HepG2 (cell line): ENCODE results near the gene RPS14. TPM values are rescaled to one million over a fixed set of nuclear protein-coding genes. Genes with fewer than 3 reads are reported as not detected.

Experiments
- ARNT2 ChIP-seq: sonication (generic); formaldehyde crosslinking; IDR thresholded peaks from 2 replicates; pipeline ENCODE4 v1.8.0; 2022; ENCODE audit warnings: mild to moderate bottlenecking, low read depth, missing genetic modification reagents, moderate library complexity
- ELF4 ChIP-seq: sonication (generic); formaldehyde crosslinking; IDR thresholded peaks from 2 replicates; pipeline ENCODE4 v1.5.0; 2020; ENCODE audit warnings: missing genetic modification reagents, mild to moderate bottlenecking, moderate library complexity, borderline replicate concordance
- FOXK1 ChIP-seq: sonication (generic); formaldehyde crosslinking; IDR thresholded peaks from 2 replicates; pipeline ENCODE4 v1.4.0; 2020; ENCODE audit warnings: low read depth, missing genetic modification reagents, borderline replicate concordance
- GATA4 ChIP-seq: sonication (generic); IDR thresholded peaks from 2 replicates; pipeline ENCODE4 v1.6.1; 2016; ENCODE audit warnings: antibody characterized with exemption, low read depth, borderline replicate concordance
- HNRNPLL ChIP-seq: fragments of 200-400 bp; formaldehyde crosslinking; IDR thresholded peaks from 2 replicates; pipeline ENCODE4 v1.6.1; 2017; ENCODE audit warnings: mild to moderate bottlenecking, low read depth, low read length; ENCODE audit not compliant: poor library complexity, severe bottlenecking
- JUND ChIP-seq: sonication (generic); formaldehyde crosslinking; IDR thresholded peaks from 2 replicates; pipeline ENCODE4 v1.8.0; 2022; ENCODE audit warnings: mild to moderate bottlenecking, missing genetic modification reagents
- KLF16 ChIP-seq, 2 experiments: sonication (generic) in 1 of 2; formaldehyde crosslinking in 1 of 2; IDR thresholded peaks; 2 replicates each; pipeline versions ENCODE4 v1.6.1 to v1.8.0; 2016 to 2023; ENCODE audit warnings: missing genetic modification reagents in 2 of 2, missing compliant biosample characterization in 1 of 2
- MIER2 ChIP-seq: IDR thresholded peaks from 2 replicates; pipeline ENCODE4 v1.6.1; 2016; ENCODE audit warnings: missing biosample characterization, missing genetic modification reagents
- PAF1 ChIP-seq: IDR thresholded peaks from 2 replicates; pipeline ENCODE4 v1.6.1; 2016; ENCODE audit warnings: missing genetic modification reagents, missing compliant biosample characterization
- PRMT3 ChIP-seq: sonication (generic); formaldehyde crosslinking; IDR thresholded peaks from 2 replicates; pipeline ENCODE4 v1.8.1; 2022; ENCODE audit warnings: low read depth, mild to moderate bottlenecking, moderate library complexity, missing genetic modification reagents, borderline replicate concordance
- RAD21 ChIP-seq: fragments of 450-650 bp; formaldehyde crosslinking; IDR thresholded peaks from 2 replicates; pipeline ENCODE4 v1.5.0; 2020; ENCODE audit warnings: mild to moderate bottlenecking
- SIN3A ChIP-seq: IDR thresholded peaks from 2 replicates; pipeline ENCODE4 v1.6.1; 2011; ENCODE audit warnings: low read depth, mild to moderate bottlenecking, control low read depth, low read length, borderline replicate concordance
- SIX4 ChIP-seq: sonication (generic); formaldehyde crosslinking; IDR thresholded peaks from 2 replicates; pipeline ENCODE4 v1.4.0; 2020; ENCODE audit warnings: missing genetic modification reagents
- SMC3 ChIP-seq: IDR thresholded peaks from 2 replicates; pipeline ENCODE4 v1.6.1; 2011; ENCODE audit warnings: low read length, improper control_type of control experiment
- STAG1 ChIP-seq: sonication (generic); formaldehyde crosslinking; IDR thresholded peaks from 2 replicates; pipeline ENCODE4 v1.4.0; 2020; ENCODE audit warnings: missing genetic modification reagents
- STAT5B ChIP-seq: sonication (generic); formaldehyde crosslinking; IDR thresholded peaks from 2 replicates; pipeline ENCODE4 v1.4.0; 2020; ENCODE audit warnings: missing genetic modification reagents
- THYN1 ChIP-seq: sonication (generic); formaldehyde crosslinking; IDR thresholded peaks from 2 replicates; pipeline ENCODE4 v1.8.1; 2023; ENCODE audit warnings: low read depth, mild to moderate bottlenecking, moderate library complexity, missing genetic modification reagents, borderline replicate concordance
- TOE1 ChIP-seq: sonication (generic); formaldehyde crosslinking; IDR thresholded peaks from 2 replicates; pipeline ENCODE4 v1.4.0; 2020; ENCODE audit warnings: mild to moderate bottlenecking, missing genetic modification reagents
- ZBTB39 ChIP-seq: sonication (generic); formaldehyde crosslinking; IDR thresholded peaks from 2 replicates; pipeline ENCODE4 v1.5.0; 2020; ENCODE audit warnings: missing genetic modification reagents
- ZBTB44 ChIP-seq: sonication (generic); formaldehyde crosslinking; IDR thresholded peaks from 2 replicates; pipeline ENCODE4 v1.4.0; 2020; ENCODE audit warnings: missing genetic modification reagents
- ZFP91 ChIP-seq: sonication (generic); formaldehyde crosslinking; IDR thresholded peaks from 2 replicates; pipeline ENCODE4 v1.9.0; 2022; ENCODE audit warnings: missing genetic modification reagents, mild to moderate bottlenecking, borderline replicate concordance
- ZNF24 ChIP-seq: fragments of 450-650 bp; IDR thresholded peaks from 2 replicates; pipeline ENCODE4 v1.6.1; 2017; ENCODE audit warnings: antibody characterized with exemption, mild to moderate bottlenecking
- ZNF317 ChIP-seq: sonication (generic); formaldehyde crosslinking; IDR thresholded peaks from 2 replicates; pipeline ENCODE4 v1.5.0; 2020; ENCODE audit warnings: mild to moderate bottlenecking, missing genetic modification reagents
- ZNF562 ChIP-seq: sonication (generic); formaldehyde crosslinking; IDR thresholded peaks from 2 replicates; pipeline ENCODE4 v1.8.0; 2022; ENCODE audit warnings: missing genetic modification reagents, borderline replicate concordance
- ZNF776 ChIP-seq: sonication (generic); formaldehyde crosslinking; IDR thresholded peaks from 2 replicates; pipeline ENCODE4 v1.4.0; 2020; ENCODE audit warnings: mild to moderate bottlenecking, missing genetic modification reagents
- polyA plus RNA-seq, 8 experiments: library from polyadenylated mRNA; depleted of rRNA in 3 of 8; stranded (reverse) in 7 of 8; unstranded in 1 of 8; fragments of >200 nt; fragmentation: Illumina TruSeq in 4 of 8; extraction: Trizol in 4 of 8; gene quantifications; 2 replicates each; pipeline versions ENCODE4 v1.2.1 to v1.2.3, GENCODE V29; 2011 to 2016; ENCODE audit warnings: low read depth in 4 of 8, missing spikeins in 1 of 8, mixed read lengths in 1 of 8; ENCODE audit not compliant: insufficient read depth in 1 of 8
- total RNA-seq, 5 experiments: library from RNA; depleted of rRNA; stranded (reverse); fragments of >200 nt; fragmentation: Illumina TruSeq; extraction: Trizol; gene quantifications; 2 replicates each; pipeline ENCODE4 v1.2.3, GENCODE V29; 2016; ENCODE audit warnings: low read depth in 1 of 5

The RPS14 gene
- total and polyA plus RNA-seq, 2 of the 13 experiments (the other 11 are each of a cell fraction or from before 2014, with no cell fraction given), result 2,116 to 3,295 TPM

GRCh38 chr5:150449517-150450339 is at the start of gene RPS14 (continued):
- TF ChIP-seq ZNF776, result peak; percentile 73; the same call in 1 of the 2 replicates
- peak in 1 of 2 experiments; percentile 95; a peak in 2 of 4 replicates for TF ChIP-seq KLF16 (CRISPR knock-in tag; IDR thresholded peaks at IDR 0.05)
- peak; percentile 53 for TF ChIP-seq STAG1 (CRISPR knock-in tag)
- 0 out of 2 replicates have a peak, but pooled peaks have one; percentile 23 for TF ChIP-seq GATA4
- no peak for TF ChIP-seq PAF1 (CRISPR knock-in tag)
- peak; percentile 68; the same call in 1 of the 2 replicates for TF ChIP-seq ZBTB44 (CRISPR knock-in tag)
- TF ChIP-seq PRMT3 (CRISPR knock-in tag), result 0 out of 2 replicates have a peak, but pooled peaks have one; percentile 22
- peak; percentile 42; the same call in 1 of the 2 replicates for TF ChIP-seq RAD21 (CRISPR knock-in tag)
- no peak for TF ChIP-seq ZNF24
- peak; percentile 23; the same call in 1 of the 2 replicates for TF ChIP-seq MIER2 (CRISPR knock-in tag)
- TF ChIP-seq HNRNPLL, result peak; percentile 52
- TF ChIP-seq ZBTB39 (CRISPR knock-in tag), result no peak
- no peak for TF ChIP-seq SIN3A
- TF ChIP-seq ELF4 (CRISPR knock-in tag), result peak; percentile 99
- no peak for TF ChIP-seq SIX4 (CRISPR knock-in tag)
- peak; percentile 99 for TF ChIP-seq FOXK1 (CRISPR knock-in tag)
- 0 out of 2 replicates have a peak, but pooled peaks have one; percentile 72 for TF ChIP-seq STAT5B (CRISPR knock-in tag)
- peak; percentile 69; the same call in 1 of the 2 replicates for TF ChIP-seq ZNF317 (CRISPR knock-in tag)
- peak; percentile 94 for TF ChIP-seq ZFP91 (CRISPR knock-in tag)
- peak; percentile 94; the same call in 1 of the 2 replicates for TF ChIP-seq TOE1 (CRISPR knock-in tag)
- no peak for TF ChIP-seq SMC3
- TF ChIP-seq ARNT2 (CRISPR knock-in tag), result peak; percentile 74; the same call in 1 of the 2 replicates
- TF ChIP-seq ZNF562 (CRISPR knock-in tag), result no peak
- no peak for TF ChIP-seq THYN1 (CRISPR knock-in tag)
- no peak for TF ChIP-seq JUND (CRISPR knock-in tag)
